NCI-H1930 (cell line): ENCODE results near the gene IQSEC3.
"Not testable (repeated sequence)": the region's sequence is repeated elsewhere in the genome, so short reads cannot be mapped to it uniquely, and the experiment has no call there.

Experiments used
- DNase-seq, 2 experiments: peaks; one replicate each; lab custom pipeline; 2025; lab: John Stamatoyannopoulos, UW

The IQSEC3 gene

DNA sequence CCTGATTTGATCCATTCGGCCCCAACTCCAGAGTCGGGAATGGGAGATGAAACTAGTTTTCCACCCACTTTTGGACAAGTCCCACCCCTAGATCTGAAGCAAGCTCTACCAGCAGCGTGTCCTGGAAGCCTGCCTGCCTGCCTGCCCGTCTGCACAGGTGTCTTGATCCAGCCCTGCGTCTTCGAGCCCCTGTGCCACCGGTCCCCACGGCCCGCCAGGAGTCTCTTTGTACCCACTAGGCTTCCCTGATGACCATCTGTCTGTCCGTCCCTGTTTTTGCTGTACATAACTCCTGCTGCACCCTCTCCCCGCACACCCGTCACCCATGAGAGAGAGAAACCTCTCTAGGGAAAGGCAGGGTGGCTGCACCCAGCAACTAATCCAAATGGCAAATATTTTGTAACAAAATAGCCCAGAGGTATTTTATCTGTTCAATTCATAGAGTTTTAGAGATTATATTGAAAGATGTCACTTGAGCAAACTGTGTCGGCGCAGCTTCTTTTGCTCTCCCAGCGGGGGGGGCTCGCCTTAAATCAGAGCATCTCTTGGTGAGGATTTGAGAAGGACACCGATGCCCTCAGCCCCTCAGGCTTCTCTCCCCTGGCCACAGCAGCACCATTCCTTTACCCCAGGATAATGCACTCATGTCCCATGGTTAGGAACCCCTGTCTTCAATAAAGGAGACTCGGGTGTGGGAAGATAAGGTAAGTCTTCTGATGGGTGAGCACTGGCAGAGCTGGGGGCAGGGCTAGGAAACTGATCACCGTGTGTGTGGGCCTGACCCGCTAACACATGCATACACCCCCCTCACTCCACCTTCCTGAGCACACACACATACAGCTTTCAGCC lies 111.6 kb downstream of the IQSEC3 start:
- no peak for DNase-seq

DNA sequence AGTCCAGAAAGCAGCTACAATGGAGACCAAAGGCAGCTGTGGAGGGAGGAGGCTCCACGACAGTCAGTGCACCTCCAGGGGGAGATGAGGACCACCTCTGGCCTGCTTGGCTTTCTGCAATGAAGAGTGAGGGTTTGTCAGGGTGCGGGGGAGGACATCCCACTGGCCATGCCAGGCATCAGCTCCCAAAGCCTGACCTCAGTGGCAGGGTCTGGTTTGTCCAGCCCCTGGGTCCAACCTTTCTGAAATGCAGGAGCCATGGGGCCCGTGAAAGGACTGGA lies 112.2 kb downstream of the IQSEC3 start:
- no peak for DNase-seq

DNA sequence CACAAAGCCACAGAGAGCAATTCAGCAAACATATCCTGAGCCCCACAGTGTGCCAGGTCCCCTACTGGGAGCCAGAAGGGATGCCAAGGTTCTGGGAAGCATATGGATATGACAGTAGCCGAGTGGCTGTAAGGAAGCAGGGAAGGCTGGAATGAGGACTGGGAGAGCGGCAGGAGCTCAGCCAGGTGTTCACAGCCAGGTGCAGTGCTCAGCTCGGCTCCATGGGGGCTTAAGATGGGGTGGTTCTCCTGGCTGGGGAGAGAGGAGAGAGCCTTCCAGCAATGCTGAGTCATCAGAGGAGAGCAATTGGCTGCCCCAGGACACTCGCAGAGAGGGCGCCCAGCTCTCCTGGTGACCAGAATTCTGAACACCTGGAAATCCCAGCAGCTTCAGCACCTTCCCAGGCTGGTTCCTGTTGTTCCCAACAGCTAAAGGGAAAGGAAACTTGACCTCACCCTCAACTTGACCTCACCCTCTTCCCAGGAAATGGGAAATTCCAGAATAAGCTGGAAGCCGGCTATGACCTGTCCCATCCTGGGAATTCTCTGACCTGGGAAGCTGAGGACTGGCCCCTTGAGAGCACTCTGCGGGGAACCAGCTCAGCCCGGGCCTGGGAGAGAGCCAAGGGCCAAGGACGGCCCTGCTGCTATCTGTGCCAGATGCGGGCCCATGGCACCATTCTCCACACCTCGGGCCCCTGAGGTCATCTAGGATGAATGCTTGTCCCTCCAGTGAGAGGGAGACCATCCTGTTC lies 112.7 kb downstream of the IQSEC3 start:
- DNase-seq: no peak

DNA sequence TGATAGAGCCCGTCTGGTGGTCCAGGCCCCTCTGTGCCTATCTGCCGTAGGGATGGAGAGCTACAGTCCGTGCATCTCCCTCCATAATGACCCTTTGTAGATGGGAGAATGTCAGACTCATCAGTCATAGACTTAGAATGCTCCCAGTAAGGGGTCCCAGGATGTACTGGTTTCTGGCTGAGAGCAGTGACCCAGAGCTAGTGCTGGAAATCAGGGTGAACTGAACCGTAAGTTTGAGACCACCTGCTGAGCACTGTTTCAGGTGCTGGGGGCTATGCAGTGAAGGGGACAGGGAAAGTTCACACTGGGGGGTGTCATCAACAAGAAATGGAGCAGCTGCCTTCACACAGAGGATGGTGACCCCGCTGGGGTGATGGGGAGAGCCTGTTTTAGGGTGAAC lies 113.3 kb downstream of the IQSEC3 start:
- no peak for DNase-seq

DNA sequence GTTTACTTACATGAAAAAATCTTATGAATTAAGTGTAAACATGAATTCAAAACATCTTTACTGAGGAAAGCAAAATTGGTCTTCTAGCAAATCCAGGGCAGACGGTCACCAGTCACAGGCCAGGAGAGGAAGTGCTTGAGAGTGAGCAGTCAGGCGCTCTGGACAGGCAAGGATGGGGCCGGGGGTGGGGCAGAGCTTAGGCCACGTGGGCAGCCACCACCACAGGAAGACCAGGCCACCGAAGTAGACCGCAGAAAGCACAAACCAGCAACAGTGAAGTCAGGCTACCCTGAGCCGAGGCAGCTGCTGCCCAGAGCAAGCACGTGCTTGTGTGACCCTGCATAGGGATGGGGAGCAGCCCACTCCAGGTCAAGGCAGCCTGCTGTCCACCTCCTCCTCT lies 113.9 kb downstream of the IQSEC3 start:
- DNase-seq: no peak

DNA sequence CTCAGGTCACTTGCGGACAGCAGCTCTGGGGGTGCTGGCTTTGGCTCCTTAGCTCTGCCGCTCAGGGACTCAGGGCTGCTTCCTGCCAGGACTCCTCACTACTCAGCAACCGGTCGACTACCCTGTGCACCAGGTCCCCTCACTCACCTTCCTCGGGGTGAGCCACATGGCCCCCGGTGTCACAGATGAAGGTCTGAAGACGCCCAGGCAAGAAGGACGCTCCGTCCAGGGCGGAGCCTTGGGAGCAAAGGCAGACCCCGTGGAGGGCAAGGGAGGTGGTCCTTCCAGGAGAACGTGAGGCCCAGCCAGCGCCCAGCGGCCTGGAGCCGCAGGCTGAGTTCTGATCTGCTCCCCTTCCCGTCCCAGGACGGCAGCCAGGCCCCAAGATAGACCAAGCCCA lies 115.4 kb downstream of the IQSEC3 start:
- no peak for DNase-seq

DNA sequence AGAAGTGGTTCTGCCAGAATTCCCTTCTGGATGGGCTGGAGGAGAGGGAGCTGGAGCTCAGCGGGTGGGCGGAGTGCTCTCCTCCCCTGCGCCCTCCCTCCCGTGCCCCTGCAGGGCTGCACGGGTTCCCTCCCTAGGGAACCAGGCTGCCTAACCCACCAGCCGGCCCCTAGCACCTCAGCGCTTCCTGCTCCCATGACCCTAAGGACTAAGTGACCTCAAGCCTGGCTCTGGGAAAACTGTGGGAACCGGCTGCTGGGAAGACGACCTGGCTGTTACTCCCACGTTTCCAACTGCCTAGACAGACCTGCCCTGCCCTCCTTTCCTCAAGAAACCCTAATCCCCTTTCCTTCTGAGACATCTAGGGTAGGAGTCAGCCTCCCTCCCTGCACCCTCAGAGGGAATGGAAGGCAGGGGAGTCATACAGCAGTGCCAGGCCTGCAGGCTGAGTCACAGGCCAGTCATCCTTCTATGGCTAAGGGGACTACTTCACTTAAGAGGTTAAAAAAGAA lies 115.9 kb downstream of the IQSEC3 start:
- DNase-seq: no peak

DNA sequence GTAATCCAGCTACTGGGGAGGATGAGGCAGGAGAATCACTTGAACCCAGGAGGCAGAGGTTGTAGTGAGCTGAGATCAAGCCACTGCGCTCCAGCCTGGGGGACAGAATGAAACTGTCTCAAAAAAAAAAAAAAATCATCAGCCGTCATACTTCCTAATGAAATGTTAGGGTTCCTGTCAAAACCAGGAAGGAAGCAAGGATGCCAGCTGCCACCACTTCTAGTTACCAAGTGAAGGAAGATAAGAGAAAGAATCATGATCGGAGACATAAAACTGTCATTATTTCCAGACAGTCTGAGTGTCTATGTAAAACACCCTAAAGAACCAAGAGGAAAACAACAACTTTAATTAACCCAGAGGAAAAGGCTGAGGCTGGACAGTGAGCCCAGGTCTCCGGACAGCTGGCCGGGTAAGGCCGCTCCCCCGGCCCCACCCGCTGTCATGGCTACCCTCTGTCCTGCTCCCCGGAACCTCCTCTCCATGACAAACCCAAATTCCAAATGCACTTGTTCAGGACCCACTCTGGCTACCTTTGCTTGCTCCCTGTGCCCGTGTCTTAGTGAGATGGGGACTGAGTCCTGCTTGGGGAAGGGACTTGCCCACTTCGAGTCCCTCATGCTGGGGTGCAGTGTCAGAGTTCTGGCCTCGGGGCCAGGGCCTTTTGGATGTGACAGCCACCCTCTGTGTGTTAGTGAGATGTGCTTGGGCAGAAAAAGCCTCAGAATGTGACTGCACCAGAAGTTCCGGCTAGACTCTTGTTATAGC lies 118.4 kb downstream of the IQSEC3 start:
- no peak for DNase-seq

DNA sequence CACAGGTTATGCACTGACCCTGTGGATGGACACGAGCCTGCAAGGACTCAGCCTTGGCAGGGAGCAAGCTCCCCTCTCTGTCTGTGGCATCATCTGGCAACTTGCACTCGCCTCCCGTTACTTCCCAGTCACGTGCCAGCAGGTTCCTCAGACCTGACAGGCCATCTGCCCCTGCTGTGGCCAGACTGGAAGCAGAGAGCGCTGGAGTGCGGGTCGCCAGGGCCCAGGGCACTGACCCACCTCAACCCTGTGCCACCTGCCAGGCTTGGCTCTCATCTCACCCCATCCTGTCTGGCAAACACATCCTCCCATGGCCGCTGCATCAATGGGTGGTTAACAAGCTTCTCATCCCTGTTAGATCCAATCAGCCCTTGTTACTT lies 119.0 kb downstream of the IQSEC3 start:
- no peak for DNase-seq

DNA sequence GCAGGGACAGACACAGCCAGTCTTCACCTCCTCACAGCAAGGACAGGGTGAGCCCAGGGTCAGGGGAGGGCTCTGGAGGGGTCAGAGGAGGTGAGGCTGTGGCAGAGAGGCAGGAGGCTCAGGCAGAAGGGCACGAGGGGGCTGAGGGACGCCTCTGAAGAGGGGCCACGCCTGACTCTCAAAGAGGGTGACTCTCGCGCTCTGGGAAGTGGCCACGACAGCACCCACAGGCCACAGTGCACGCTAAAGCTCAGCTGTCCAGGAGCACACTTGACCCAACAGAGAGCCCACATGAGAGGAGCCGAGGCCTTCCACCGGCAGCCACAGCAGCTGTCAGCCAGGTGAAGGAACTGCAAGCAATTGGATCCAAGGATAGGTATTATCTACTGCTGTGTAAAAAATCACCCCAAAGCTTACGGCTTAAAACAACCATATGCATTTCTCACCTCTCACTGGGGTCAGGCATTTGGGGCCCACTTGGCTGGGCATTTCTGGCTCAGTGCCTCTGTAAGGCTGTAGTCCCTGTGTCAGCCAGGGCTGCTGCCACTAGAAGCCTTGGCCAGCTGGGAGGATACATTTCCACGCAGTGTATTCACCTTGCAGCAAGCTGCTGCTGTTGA lies 119.5 kb downstream of the IQSEC3 start:
- no peak for DNase-seq

DNA sequence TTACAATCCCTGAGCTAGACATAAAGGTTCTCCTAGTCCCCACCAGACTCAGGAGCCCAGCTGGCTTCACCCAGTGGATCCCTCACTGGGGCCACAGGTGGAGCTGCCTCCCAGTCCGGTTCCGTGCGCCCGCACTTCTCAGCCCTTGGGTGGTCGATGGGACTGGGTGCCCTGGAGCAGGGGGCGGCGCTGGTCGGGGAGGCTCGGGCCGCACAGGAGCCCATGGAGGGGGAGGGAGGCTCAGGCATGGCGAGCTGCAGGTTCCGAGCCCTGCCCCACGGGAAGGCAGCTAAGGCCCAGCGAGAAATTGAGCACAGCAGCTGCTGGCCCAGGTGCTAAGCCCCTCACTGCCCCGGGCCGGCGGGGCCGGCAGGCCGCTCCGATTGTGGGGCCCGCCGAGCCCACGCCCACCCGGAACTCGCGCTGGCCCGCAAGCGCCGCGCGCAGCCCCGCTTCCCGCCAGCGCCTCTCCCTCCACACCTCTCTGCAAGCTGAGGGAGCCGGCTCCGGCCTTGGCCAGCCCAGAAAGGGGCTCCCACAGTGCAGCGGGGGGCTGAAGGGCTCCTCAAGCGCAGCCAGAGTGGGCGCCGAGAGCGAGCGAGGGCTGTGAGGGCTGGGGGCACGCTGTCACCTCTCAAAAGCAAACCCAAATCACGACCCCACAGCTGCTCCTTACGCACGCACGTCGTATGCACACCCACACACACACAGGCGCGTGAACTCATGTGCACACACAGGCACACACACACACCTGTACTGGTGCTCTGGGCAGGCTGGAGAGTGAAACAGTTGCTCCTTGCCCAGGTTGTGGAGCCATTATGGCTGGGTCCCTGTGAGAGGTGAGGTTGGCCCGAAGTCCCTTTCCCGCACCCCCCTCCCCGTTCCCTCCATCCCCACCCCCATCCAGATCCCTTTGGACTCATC lies 121.7 kb downstream of the IQSEC3 start:
- DNase-seq: not testable (repeated sequence)

DNA sequence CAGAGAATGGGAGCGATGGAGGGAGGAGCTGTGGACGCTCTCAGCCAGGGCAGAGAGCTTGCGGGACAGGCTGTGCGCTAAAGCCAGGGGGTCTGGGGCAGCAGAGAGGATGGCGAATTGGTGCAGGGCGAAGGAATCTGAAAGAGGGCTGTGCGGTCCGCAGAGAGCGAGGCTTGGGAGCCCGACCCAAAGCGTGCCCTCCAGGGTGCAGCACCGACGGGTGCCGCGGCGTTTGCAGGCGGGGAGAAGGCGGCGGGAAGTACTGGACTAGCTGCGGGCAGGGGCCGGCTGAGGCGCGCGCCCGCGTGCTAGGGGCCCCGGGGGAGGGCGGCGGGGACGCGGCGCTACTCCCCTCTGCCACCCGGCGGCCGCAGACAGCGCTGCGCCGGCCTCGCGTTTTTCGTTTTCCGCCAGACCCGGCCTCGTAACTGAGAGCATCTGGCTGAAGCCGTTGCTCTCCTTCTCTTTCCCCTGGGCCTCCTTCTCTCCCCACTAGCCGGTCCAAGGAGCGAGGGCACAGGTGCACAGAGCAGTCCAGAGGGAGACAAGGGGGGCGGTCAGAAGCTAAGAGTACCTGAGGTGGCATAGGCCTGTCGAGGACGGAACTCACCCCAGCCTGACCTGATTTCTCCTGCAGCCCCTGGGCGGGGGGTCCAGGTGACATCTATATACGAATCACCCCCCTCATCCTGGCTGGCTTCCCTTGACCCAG lies 122.5 kb downstream of the IQSEC3 start:
- DNase-seq: peak; percentile 58 to 67

DNA sequence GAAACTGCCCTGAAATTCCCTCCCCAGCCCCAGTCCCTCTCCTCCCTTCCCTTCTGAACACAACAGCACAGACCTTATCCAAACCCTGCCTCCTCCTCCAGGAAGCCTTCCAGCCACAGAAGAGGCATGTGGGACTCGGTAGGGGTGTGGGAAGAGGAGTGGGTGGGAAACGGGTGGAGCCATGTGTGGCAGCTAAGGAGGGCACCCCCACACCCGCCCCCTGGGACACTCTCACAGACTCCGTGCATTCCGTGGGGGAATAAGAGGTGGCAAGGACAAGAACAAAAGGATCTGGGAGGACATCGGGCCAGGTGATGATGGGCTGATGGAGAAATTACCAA lies 123.0 kb downstream of the IQSEC3 start:
- no peak for DNase-seq

DNA sequence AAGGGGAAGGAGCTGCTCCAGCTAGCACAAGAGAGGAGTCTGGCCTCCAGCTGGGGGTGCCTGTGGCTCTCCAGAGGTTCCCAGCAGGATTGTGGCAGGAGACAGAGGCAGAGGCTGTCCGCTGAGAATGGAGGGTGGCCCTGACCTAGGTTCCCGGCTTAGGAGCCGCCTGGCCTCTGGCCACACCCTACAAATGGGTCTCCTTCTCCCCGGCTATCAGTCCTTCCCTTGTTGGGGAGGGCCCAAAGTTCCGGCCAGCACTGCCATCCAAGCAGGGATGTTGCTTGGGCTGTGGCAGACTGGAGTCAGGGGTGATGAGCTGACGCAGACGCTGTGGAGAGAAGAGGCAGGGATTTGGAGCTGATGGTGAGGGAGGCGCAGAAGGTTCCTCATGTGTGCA lies 124.3 kb downstream of the IQSEC3 start:
- DNase-seq: no peak

DNA sequence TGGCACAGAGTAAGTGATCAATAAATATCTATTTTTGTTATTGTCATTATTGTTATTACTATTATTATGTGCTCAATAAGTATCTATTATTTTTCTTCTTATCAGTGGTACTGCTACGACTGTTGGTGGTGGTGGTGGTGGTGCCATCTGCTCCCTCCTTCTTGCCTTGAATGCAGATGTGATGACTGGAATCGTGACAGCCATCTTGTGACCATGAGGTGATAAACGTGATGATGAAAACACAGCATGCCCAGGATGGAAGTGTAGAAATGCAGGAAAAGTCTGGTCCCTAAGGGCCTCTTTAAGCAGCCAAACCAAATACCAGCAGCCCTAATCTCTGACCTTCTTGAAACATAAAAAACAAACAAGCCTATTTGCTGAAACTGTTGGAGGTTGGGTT lies 125.0 kb downstream of the IQSEC3 start:
- DNase-seq: no peak

DNA sequence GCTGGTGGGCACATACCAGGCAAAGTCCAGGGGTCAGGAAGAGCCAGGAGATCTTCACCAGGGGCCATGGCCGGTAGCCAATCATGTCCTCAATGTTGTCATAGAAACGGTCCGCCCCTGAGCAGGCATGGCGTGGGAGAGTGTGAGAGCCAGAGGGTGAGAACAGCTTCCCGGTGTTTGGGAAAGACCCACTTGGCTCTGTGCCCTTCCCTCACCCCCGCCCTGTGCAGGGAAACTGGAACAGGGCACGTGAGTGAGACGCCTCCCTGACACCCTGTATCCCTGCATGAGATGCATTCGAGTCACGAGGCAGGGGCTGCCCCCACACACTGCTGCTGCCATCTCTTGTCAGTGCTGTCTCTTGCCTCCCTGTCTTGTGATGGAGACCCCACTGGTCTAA lies 126.7 kb downstream of the IQSEC3 start:
- no peak for DNase-seq

DNA sequence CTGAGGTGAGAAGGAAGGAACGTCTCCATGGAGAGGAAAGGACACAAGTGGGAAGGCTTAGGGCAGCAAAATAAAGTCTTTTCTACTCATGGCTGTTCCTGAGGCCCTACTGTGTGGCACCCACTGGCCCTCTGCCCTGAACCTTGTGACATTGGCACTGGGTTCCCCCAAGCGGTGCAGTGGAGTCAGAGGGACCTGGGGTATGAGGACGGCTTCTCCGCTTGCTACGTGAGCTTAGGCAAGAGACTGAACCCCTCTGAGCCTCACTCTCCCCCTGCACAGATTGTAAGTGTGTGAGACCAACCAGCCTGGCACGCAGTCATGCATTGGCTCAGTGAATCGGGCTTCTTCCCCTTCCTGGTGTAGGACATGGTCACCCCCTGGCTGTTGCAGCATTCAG lies 127.7 kb downstream of the IQSEC3 start:
- no peak for DNase-seq

DNA sequence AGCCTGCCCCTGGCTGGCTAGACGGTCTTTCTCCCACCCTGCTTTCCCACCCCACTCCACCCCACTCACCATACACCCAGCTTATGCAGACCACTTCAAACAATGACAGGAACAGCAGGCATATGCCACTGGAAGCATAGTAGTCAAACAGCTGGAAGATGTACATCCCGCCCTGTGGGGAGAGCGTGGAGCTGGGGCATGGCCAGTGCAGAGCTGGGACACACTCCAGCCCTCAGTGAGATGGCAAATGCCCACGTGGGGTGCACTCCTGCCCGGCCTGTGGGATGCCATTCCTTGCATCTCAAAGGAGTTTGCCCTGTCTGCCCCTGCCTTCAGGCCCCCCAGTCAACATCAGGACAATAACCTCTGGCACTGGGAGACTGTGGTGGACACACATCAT lies 128.6 kb downstream of the IQSEC3 start:
- no peak for DNase-seq

DNA sequence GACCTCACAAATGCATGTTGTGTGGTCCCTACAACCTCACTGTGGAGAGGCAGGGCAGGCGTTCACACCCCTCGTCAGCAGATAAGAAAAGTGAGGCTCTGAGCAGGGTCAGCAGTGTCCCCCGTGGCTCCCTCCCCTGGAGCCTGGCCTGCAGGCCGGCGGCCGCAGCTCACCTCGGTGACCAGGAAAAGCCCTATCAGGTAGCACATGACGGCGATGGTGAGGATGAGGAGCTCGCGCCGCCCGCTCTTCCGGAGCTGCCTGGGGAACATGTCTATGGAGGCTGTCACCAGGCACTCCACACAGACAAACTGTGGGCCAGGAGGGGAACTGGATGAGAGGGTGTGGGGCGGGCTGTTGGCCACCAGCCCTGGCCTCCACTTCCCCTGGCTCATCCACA lies 129.4 kb downstream of the IQSEC3 start:
- no peak for DNase-seq

DNA sequence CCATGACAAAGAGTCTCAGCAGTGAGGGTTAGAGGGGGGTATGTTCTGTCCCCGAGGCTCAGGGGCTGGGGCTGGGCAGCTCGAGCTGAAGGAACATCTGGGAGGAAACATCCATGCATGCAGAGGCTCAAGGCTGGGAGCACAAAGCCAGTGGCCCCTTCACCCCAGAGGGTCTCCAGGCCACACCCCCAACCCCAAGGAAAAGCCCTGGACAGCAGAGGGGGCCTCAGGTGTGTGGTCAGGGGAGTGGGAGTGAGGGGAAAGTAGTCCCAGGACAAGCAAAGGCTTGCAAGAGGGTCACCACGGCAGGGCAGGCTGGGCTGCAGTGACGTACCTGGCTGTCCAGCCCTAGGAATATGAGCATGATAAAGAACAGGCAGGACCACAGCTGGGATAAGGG lies 129.9 kb downstream of the IQSEC3 start:
- DNase-seq: no peak

DNA sequence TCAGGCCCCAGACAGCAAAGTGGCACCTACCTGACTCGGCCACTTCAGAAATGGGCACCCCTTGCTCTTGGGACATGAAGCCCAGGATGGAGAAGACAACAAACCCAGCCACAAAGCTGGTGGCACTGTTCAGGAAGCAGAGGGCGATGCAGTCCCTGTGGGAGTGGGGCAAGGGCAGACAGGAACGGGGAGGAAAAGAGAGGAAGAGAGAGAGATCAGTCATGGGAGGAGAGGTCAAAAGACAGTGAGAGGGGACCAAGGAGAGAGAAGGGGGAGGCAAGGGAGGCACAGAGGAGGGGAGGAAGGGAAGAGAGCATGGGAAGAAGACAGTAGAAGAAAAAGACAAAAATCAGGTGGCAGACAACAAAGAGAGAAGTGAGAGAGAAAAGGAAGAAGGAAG lies 130.8 kb downstream of the IQSEC3 start:
- DNase-seq: no peak
